ENCODE measurements around the gene SELENOS.

The SELENOS gene

GRCh38 chr15:101262551-101262950 is 14.7 kb downstream of the SELENOS start:
- in situ Hi-C loops (cut with HindIII; ENCODE audit: low sequenced_read_pairs) = no loop called here
- TF ChIP-seq CTCF (IDR thresholded peaks at IDR 0.05; ENCODE audit: low read depth, low read length, missing control alignments) = no peak
- H3K4me3 ChIP-seq (ENCODE audit: low read depth, low read length) = no peak overlapping the region
- no peak for DNase-seq (ENCODE audit: low read depth)

- in situ Hi-C loops (cut with HindIII; ENCODE audit: low sequenced_read_pairs) = no loop called here
- DNase-seq (ENCODE audit: low read depth) = peak; percentile 66
- peak; percentile 78 for TF ChIP-seq CTCF (IDR thresholded peaks at IDR 0.05; ENCODE audit: low read depth, low read length, missing control alignments)
- H3K4me3 ChIP-seq (ENCODE audit: low read depth, low read length) = no peak overlapping the region
Observed at GRCh38 chr15:101258238-101259144, 18.8 kb downstream of the SELENOS start.

GRCh38 chr15:101256757-101257156 is 20.5 kb downstream of the SELENOS start:
- DNase-seq (ENCODE audit: low read depth) = no peak
- in situ Hi-C loops (cut with HindIII; ENCODE audit: low sequenced_read_pairs) = no loop called here
- peak; percentile 46 for TF ChIP-seq CTCF (IDR thresholded peaks at IDR 0.05; ENCODE audit: low read depth, low read length, missing control alignments)
- no peak overlapping the region for H3K4me3 ChIP-seq (ENCODE audit: low read depth, low read length)

- no peak for DNase-seq (ENCODE audit: low read depth)
- no peak for TF ChIP-seq CTCF (IDR thresholded peaks at IDR 0.05; ENCODE audit: low read depth, low read length, missing control alignments)
- H3K4me3 ChIP-seq (ENCODE audit: low read depth, low read length) = no peak overlapping the region
- in situ Hi-C loops (cut with HindIII; ENCODE audit: low sequenced_read_pairs) = no loop called here
Observed at GRCh38 chr15:101255615-101256241, 21.6 kb downstream of the SELENOS start.

GRCh38 chr15:101255051-101255395 is 22.3 kb downstream of the SELENOS start:
- DNase-seq (ENCODE audit: low read depth) = no peak
- in situ Hi-C loops (cut with HindIII; ENCODE audit: low sequenced_read_pairs) = no loop called here
- TF ChIP-seq CTCF (IDR thresholded peaks at IDR 0.05; ENCODE audit: low read depth, low read length, missing control alignments) = no peak
- H3K4me3 ChIP-seq (ENCODE audit: low read depth, low read length) = no peak overlapping the region

- no peak for DNase-seq (ENCODE audit: low read depth)
Observed at GRCh38 chr15:101254157-101255050, 22.9 kb downstream of the SELENOS start.

More at GRCh38 chr15:101254157-101255050, 22.9 kb downstream of the SELENOS start:
- no peak overlapping the region for H3K4me3 ChIP-seq (ENCODE audit: low read depth, low read length)
- TF ChIP-seq CTCF (IDR thresholded peaks at IDR 0.05; ENCODE audit: low read depth, low read length, missing control alignments) = no peak
- in situ Hi-C loops (cut with HindIII; ENCODE audit: low sequenced_read_pairs) = loop anchor here (5.0 kb wide), 1 partner anchor 62 kb away; no protein-coding TSS in a partner anchor

All from astrocyte of the cerebellum (primary cell).